ENCODE results near the gene SFXN2.
"Not testable (repeated sequence)": the region's sequence is repeated elsewhere in the genome, so short reads cannot be mapped to it uniquely, and the experiment has no call there.

The SFXN2 gene

GRCh38 chr10:102720337-102720736, 5.9 kb downstream of the SFXN2 start:
- DNase-seq (ENCODE audit: low read depth), result no peak

DNA sequence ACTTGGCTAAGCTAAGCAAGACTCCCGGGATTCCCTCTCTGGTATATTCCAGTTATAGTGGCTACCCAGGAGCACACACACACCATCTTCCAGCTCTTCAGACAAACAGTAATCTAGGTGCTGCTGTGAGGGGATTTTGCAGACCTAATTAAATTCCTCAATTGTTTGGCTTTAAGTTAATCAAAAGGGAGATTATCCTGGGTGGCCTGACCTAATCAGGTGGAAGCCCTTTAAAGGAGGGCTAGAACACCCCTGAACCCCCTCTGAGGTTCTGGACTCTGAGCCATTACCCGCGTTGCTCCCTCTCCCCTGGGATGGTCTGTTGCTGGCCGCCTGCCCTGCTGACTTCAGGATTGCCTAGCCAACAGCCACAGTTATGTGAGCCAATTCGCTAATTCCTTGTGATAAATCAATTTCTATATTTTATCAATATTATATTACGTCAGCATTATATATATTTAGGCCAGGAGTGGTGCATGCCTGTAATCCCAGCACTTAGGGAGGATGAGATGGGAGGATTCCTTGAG, 6.4 kb downstream of the SFXN2 start:
- no peak for DNase-seq (ENCODE audit: low read depth)

DNA sequence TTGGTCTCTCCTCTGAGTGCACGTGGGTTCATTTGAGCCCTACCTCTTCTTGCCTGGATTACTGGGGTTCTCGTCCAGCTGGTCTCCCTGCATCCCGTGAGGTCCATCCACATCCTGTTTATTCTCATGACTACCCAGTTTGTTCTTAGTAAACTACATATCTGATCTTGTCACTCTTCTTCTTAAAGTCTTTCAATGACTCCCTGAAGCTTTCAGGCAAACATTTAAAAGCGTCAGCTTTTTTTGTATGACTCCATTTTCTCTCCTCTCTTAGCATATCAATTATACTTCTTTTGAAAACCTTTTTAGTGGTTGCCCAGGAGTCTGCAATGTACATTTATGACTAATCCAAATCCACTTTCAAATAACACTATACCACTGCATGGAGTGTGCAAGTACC, 7.5 kb downstream of the SFXN2 start:
- no peak for DNase-seq (ENCODE audit: low read depth)

DNA sequence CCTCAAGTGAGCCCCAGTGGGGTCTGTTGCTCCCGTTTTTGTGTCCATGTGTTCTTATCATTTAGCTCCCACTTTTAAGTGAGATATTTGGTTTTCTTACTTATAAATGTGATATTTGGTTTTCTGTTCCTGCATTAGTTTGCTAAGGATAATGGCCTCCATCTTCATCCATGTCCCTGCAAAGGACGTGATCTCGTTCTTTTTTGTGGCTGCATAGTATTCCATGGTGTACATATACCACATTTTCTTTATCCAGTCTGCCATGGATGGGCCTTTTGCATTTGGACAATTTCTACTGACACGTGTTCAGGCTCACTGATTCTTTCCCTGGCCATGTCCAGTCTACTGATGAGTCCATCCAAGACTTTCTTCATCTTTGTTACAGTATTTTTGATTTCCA, 9.6 kb downstream of the SFXN2 start:
- no peak for DNase-seq (ENCODE audit: low read depth)

DNA sequence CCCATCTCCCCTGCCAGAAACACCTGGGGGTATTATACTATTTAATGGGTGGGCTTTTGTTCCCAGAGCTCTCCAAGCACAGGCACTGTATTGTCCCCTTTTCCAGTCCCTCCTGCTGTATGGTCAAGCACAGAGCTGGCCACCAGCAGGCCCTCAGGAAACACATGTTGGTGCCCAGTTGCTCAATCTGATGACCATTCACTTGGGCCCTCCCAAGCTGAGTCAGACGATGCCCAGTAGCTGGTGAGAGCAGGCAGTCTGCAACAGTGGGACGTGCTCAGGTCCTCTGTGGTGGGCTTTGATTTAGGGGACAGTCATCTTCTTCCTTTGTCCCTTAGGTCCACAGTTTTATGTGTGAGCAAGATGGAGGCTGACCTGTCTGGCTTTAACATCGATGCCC, 11.8 kb downstream of the SFXN2 start:
- no peak for DNase-seq (ENCODE audit: low read depth)

DNA sequence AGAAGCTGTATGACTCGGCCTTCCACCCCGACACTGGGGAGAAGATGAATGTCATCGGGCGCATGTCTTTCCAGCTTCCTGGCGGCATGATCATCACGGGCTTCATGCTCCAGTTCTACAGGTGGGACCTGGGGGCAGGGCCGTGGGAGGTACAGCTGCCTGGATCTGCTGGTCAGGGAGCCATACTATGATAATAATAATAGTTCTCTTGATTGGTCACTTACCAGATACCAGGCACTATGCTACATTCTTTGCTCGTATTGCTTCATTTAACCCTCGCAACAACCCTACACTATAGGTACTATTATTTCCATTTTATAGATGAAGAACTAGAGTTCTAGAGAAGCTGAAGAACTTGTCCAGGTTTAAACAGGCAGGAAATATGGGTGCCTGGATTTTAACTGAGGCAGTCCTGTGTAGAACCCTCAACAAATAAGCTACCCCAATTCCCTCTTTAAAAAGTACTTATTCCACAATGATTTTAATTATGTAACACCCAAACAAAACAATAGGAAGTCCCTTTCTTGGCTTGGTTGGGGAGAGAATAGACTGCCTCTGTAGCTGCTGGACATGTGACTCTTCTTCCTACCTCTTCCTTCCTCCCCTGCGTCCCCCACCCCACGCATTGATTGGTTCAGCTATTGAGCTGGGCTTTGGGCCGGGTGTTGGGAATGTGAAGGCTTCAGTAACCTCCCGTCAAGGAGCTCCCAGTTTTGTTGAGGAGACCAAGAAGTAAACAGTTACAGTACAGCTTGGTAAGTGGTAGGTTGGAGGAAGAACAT, 12.8 kb downstream of the SFXN2 start:
- DNase-seq (ENCODE audit: low read depth), result no peak

- DNase-seq (ENCODE audit: low read depth), result peak; percentile 68
These were observed 14.9 kb downstream of the SFXN2 start for GRCh38 chr10:102729029-102730026.

DNA sequence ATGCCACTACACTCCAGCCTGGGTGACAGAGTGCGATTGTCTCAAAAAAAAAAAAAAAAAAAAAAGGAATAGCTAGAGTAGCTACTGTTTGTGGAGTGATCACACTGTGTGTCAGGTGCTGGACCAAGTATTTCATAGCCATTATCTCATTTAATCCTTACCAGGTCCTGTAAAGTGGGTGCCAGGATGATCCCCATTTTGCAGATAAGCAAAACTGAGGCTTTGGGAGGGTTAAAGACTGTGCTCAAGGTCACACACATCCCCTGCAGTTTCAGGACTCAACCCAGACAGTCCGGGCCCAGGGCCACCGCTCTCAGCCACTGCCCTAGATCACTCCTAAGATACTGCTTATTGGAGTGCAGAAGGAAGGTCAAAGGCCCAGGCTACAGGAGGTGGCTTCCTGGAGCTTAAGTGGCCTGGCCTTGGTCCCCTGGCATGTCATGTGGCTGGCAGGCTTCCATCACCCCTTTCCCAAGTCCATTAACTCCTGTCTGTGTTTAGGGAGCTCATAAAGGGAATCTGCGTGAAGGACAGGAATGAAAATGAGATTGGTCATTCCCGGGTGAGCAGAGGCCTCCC, 16.9 kb downstream of the SFXN2 start:
- DNase-seq (ENCODE audit: low read depth), result no peak

- no peak for DNase-seq (ENCODE audit: low read depth)
These were observed 18.2 kb downstream of the SFXN2 start for GRCh38 chr10:102732661-102733060.

- DNase-seq (ENCODE audit: low read depth), result no peak
These were observed 20.7 kb downstream of the SFXN2 start for GRCh38 chr10:102735065-102735562.

GRCh38 chr10:102738692-102739121, 24.3 kb downstream of the SFXN2 start:
- DNase-seq (ENCODE audit: low read depth), result no peak

GRCh38 chr10:102740229-102740628, 25.8 kb downstream of the SFXN2 start:
- DNase-seq (ENCODE audit: low read depth), result no peak

GRCh38 chr10:102741726-102742237, 27.3 kb downstream of the SFXN2 start:
- no peak for DNase-seq (ENCODE audit: low read depth)

DNA sequence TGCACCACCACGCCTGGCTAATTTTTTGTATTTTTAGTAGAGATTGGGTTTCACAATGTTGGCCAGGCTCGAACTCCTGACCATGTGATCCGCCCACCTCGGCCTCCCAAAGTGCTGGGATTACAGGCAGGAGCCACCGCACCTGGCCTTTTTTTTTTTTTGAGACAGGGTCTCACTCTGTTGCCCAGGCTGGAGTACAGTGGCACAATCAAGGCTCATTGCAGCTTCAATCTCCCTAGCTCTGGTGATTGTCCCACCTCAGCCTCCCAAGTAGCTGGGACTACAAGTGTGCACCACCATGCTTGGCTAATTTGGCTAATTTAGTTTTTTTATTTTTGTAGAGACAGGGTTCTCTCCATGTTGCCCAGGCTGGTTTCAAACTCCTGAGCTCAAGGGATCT, 27.9 kb downstream of the SFXN2 start:
- DNase-seq (ENCODE audit: low read depth), result not testable (repeated sequence)

DNA sequence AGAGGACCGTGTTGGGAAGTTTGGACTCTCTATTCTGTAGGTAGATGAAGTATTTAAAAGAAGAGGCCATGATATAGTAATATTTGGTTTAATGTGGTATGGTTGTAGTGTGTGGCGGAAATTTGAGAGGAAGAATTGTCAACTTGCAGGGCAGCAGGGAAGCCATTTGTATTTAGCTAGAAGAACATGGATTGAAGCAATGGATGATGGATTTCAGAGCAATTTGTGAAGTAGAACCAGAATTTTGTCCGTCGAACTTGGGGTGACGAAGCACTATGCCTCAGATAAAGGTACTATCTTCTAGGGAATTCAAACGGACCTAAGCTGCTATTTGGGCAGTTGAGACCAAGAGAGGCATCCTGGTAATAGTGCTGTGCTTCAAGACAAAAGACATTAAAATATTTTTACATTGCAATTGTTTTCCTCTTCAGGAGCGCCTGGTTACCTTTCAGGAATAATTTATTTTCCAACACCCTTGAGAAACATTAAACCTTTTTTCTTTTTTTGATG, 28.7 kb downstream of the SFXN2 start:
- no peak for DNase-seq (ENCODE audit: low read depth)

- DNase-seq (ENCODE audit: low read depth), result peak; percentile 100
These were observed 29.3 kb downstream of the SFXN2 start, which contains the start of gene WBP1L for GRCh38 chr10:102743588-102744373. Gene WBP1L (plus strand): TSS chr10:102743948. CDS start chr10:102744054, 106 bp downstream.

- no peak for DNase-seq (ENCODE audit: low read depth)
These were observed 30.1 kb downstream of the SFXN2 start for GRCh38 chr10:102744374-102745051.

GRCh38 chr10:102745157-102745556, 30.7 kb downstream of the SFXN2 start:
- DNase-seq (ENCODE audit: low read depth), result no peak

DNA sequence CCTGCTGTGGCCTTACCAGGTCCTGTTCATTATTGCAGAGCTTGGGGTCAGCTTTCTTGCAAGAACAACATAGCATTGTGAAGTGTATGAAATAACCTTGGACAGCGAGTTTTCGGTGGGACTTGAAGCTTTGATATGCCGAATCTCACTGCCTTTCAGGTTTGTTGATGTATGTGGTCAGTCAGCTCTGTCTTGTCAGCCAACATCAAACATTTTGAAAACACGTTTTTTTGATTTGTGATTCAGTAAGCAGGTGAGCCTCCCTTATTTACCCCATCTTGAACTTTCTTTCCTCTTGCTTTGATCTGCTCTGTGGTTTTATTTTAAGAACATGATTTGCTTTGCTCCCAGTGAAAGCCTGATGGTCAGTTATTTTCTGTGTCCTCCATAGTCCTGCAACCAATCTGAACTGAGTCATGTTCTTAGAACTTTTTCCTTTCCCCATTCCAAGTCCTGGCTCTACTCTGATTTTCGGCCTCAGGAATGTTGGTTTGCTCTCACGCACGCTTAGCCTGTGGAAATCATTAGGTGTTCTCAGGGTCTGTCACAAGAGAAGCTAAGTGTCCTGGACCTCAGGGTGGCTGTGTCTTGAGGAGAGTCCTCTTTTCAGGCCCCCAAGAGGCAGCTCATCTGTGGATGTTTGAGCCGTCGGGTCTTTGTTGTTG, 38.0 kb downstream of the SFXN2 start:
- peak; percentile 90 for DNase-seq (ENCODE audit: low read depth)
